ENCODE results near the gene DACH1.

Gene DACH1

DNA sequence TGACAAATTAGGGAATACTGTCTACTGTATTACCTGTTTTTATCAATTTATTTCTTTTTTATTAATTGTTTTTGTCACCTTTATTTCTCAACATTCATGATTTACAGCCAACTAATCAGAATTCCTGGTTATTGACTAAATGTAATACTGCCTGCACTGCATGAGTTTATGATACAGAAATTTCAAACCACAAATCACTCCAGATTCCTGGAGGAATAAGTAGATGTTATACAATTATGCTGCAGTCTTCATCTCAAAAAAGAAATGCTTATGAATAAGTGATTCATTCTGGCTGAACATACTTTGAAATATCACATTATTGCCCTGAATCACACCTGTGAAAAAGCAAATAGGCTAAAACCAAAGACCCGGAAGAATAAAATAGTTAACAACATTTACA lies 249.7 kb downstream of the DACH1 start:
- DNase-seq = no peak

DNA sequence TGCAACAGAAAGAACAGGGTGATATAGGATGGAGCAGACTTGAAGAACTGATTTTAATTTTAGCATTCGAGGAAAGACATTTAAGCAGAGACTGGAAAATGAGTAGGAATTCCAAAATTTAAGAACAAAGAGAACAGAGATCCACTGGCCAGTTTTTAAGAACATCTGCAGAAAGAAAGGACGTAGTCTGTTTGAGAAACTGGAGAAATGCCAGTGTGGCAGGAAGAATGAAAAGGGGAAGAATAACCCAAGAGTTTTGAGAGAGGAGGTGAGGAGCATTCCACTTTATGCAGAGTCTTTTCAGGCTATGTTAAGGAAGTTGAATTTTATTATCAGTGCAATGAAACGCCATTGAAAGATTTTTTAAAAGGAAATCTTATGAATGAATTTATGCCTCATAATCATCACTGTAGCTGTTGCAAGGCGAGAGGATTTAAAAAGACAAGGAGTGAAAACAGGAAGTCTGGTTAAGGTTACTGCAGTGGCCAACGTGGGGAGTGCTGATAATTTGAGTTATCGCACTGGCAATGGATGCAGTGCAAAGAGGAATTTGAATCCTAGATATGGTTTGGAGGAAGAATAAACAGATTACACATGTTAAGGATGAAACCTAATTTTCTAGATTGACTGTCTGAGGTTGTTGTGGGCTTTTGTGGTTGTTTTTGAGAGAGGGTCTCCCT lies 253.8 kb downstream of the DACH1 start:
- DNase-seq = no peak

DNA sequence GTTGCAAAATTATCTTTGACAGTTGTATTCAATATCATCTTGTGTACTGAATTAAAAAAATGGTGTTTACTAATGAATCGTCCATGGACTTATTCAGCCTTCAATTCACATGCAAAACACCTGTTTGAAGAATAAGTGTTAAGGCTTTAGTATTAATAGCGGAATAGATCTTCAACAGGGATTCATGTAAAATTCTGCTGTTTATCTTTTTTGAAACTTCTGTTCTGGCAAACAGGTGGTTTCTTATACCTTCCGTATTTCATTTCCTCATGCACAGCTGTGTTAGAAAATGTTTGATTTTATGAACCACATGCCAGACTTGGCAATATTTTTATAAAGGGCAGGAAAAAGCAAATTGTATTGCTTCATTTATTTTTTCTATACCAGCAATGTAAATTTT lies 255.7 kb downstream of the DACH1 start:
- DNase-seq = no peak

DNA sequence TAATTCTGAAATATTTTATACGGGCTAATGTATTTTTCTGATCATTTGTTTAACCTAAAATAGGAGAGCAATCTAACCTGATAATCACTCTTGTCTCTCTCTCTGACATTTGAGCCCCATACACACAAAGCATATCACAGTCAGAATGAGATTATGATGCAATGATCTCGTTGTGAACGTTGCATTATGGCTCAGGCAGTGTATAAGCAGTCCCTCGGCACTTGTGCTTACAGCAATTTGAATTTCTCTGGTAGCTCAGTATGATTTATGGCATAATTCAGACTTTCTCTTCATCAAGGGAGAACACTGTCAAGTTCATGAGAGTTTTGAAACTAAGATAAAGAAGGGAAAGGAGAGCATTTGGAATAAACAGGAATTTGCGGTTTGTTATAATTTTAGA lies 256.1 kb downstream of the DACH1 start:
- no peak for DNase-seq

DNA sequence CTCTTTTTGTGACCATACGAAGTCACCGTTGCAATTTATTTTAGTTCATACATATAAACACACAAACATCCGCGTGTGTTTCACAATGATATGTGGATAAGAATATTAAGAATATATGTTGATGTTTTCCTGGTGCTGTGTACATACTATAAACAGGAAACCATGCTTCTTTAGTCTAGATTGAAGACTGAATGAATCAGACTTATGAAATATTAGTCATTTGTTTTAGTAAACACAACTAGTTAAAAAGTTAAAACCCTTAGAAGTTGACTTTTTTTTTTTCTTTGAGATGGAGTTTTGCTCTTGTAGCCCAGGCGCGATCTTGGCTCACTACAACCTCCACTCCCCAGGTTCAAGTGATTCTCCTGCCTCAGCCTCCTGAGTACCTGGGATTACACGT lies 257.7 kb downstream of the DACH1 start:
- no peak for DNase-seq

DNA sequence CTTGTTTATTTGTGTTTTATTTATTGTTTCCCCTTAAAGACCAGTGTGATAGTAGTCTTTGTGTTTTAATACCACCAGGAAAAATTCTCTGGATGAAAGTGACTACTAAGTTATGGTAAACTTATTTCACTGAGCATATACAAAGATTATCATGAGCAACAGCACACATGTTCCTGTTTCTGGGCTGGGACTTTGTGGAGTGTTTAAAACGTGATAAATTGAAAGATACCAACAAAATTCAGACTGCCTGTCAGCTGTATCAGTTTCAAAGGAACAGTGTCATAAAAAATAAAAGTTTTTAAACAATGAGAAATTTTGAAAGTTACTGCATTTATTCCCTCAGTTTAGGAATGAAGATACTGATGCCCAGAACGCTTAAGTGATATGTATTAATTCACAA lies 259.4 kb downstream of the DACH1 start:
- no peak for DNase-seq

DNA sequence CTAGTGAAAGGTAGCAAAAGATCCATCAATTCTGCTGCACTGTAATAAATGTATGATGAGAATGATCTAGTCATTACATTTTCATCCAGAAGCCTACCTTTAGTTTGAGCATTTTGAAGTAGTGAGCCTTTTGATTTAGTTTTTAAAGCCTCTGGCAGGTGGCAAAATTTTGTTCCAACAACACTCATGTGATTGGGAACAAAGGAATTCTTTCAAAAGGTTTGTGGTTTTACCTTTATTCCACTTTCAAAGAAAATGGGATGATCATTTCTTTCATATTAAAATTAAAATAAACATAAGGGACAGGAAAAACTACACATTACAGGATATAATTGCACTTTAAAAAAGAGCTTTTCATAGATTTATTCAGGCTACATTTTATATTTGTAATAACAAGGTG lies 260.2 kb downstream of the DACH1 start:
- DNase-seq = no peak

DNA sequence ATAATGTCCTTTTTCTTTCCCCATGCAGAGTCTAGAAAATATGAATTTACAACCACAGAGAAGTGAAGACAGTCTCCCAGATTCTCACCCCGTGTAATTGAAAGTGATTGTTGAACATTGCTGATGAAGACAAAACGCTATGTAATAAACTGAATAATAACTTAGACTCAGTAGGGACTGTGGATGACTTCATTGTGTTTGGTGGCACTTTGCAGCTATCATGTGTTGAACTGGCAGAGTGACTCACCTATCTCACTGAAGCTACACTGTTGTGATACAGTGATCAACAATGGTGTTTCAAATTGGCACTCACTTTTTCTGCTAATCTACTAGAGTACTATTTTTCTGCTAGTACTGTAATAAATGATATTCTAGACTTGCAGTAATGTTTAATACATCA lies 261.3 kb downstream of the DACH1 start:
- no peak for DNase-seq

DNA sequence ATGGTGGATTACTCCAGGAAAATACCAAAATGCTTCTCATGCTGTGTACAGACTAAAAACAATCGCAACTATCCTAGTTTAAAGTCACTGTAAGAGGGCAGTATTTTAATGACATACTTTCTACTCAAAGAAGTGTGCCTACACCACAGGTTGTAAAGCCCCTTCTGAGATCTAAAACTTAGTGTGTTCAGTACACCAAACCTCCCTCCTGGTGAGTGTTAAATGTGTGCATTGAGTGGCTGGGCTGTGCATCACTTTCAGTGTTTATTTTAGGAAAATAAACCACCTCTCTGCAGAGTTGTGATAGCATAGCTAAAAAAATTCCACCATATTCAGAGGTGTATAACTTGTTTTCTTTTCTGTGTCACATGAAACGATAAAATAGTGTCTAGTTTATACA lies 263.7 kb downstream of the DACH1 start:
- no peak for DNase-seq

DNA sequence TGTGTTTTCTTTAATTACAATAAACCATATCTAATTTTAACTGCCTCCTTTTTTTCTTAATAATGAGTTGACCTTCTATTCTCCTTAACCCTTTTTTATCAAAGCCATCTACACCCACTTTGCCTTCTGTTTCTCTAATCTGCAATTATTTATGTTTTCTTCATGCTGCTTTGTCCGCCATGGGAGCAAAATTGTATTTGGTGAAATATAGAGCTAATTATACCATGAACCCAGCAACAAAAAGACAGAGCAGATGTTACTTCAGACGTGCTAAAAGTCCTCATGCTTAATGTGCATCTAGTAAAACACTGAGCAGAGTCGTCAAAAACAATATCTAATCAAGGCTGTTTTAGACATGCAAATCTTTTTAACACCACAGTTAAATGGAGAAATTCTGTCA lies 264.7 kb downstream of the DACH1 start:
- DNase-seq = no peak

DNA sequence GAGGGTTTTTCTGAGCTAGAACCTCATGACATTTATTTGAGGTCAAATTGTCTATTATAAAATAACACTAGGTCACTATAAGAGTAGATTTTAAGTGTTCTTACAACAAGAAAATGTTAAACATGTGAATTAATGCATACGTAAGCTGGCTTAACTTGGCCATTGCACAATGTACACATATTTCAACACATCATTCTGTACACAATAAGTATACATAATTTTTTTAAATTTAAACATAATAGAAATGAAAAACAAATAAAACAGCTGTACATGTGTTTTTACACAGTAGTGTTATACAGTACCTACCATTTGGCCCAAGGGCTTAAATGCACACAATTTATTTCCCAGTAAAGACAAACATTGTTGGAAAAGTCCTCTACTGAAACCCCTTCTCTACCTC lies 269.9 kb downstream of the DACH1 start:
- no peak for DNase-seq

DNA sequence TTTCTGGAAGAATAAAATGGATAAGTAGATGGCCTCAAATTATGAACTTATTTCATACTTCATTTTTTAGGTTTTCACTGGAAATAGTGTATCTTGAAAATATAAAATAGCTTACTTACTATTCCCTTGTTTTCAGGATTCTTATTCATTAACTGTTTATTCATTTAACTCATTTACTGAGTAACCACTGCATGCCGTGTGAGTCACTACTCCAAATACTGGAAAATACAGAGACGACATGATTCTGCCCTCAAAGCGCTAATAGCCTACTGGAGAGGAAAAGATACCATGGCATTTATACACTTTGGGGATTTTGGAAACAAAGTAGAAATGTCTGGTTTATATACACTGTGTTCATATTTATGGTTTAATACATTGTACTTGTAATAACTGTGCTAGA lies 270.9 kb downstream of the DACH1 start:
- no peak for DNase-seq

DNA sequence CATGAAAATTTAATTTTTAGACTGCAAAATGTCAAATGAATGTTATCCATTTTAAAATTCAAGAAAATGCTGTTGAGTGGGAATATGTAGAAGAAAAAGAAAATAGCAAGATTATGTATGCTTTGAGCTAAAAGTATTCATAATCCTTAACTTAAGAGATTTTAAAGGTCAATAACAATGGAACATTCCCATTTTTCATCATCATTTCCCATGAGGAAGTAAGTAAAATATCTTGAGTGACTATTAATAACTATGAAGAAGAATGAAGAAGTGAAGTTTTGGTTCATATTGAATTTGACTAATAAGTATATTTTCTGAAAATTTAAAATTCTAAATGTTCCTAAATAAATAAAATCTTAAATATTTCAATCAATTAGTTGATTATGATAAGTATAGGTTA lies 273.4 kb downstream of the DACH1 start:
- no peak for DNase-seq

DNA sequence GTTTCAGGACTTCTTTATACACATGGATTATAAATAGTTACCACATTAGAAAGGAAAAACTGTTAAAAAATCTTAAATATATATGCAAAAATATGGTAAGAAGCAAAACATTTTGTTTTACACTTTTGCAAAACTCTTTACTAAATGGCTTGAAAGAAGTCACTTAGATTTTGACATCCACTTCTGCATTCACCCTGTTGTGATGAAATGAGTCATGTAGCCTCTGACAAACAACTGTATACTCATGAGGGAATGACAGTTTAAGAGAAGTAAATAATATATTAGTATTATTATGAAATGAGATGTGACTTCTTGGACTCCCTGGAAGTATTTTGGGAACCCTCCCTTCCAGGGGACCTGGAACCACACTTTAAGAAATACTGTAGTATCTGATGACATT lies 275.6 kb downstream of the DACH1 start:
- no peak for DNase-seq

DNA sequence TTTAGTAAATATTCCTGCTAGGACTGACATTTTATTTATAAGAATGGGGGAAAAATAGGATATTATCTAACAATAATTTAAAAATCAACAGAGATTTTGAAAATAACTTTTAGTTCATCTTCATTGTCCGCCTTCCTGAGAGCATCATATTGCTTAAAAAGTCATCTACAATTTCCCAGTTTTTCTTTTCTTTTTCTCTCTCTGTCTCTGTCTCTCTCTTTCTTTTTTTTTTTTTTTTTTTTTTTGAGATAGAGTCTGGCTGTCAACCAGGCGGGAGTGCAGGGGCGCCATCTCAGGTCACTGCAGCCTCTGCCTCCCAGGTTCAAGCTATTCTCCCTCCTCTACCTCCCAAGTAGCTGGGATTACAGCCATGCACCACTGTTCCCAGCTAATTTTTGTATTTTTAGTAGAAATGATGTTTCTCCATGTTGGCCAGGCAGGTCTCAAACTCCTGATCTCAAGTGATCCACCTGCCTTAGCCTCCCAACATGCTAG lies 276.3 kb downstream of the DACH1 start:
- no peak for DNase-seq

DNA sequence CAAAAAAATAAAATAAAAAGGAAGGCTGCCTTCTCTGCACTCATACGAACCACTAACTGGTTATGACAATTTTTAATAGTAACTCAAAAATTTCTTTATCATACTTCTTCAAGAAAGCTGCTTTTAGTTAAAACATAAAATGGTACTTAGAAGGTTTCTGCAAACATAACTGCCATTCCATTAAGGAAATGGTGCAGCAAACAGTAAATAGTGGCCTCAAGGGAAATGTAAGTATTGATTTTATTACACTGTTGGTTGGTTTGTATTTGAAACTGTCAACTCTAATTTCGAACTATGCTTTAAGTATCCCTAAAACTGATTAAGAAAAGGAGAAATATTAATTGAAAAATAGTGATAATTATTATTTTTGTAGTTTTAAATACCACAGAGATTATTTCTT lies 278.0 kb downstream of the DACH1 start:
- no peak for DNase-seq

DNA sequence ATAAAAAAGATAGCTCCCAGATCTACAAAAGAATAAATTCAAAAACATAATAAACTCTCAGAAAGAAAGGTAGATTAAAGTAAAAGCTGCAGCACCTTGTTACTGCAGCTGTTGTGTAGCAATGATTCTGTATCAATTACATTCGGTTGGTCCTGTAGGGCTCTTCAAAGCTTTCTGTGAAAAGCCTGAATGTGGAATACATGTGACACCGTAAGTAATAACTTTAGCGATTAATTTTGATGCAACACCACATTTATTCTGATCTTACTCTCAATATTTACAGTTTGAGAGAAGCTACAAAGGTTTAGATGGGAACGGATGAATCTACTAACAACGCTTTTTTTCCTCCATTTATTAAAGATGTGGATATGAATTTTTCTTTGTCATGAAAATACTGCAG lies 279.2 kb downstream of the DACH1 start:
- no peak for DNase-seq

DNA sequence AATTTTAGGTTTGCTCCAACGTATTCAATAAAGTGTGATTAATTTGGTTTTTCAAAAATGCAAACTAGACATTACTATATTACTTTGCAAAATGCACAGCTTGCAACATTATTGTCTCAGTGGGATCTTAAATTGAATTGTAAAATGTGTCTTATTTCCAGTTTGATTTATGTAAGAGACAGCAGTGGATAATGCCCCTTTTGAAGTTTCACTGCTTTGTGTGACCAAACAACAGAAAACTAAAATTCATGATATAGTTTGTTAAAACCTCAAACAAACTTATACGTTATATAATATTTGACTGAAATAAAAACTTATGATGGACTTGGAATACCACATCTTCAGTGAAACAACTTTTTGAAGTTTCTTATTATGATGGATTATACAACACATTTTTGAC lies 279.8 kb downstream of the DACH1 start:
- DNase-seq = no peak

DNA sequence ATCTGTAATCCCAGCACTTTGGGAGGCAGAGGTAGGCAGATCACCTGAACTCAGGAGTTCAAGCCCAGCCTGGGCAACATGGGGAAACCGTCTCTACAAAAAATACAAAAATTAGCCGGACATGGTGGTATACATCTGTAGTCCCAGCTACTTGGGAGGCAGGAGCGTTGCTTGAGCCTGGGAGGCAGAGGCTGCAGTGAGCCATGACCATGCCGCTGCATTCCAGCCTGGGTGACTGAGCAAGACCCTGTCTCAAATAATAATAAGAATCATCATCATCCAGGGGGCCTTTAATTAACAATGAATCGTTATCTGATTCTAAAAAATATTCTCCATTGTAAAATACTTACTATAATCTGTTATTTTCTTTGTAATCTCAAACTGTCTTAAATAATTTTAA lies 283.4 kb downstream of the DACH1 start:
- DNase-seq = no peak

DNA sequence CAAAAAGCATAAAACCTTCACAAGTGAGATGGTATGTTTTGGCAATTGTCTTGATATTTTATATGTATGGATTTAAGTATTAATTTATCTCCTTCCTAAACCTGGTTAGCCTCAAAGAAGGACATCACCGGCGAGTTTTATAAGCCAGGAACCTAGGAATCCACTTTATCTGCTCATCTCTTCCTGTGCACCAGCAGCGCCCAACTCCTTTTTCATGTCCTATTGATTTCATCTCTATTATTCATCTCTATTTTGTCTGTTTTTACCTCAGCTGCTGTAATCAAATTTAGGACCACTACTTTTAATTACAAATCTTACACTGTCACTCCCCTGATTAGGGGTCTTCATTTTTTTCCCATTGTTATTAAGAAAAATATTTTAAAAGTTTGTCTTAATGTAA lies 286.4 kb downstream of the DACH1 start:
- DNase-seq = no peak

DNA sequence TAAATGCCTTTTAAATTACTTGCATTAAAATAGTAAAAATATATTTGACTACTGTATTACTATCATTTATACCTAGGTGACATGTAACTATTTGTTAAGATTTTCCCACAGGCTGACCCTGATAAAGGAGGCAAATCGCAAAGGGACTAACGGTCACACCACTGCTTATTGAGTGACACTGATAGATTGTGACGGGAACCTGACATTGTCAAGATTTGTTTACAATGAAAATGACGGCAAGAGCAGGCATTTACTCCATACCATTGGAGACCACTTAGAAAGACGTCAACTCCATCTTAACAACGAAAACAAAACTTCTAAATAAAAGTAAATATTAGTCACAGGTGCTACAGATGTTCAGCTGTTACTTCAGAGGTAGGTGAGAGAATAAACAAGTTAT lies 289.0 kb downstream of the DACH1 start:
- no peak for DNase-seq

DNA sequence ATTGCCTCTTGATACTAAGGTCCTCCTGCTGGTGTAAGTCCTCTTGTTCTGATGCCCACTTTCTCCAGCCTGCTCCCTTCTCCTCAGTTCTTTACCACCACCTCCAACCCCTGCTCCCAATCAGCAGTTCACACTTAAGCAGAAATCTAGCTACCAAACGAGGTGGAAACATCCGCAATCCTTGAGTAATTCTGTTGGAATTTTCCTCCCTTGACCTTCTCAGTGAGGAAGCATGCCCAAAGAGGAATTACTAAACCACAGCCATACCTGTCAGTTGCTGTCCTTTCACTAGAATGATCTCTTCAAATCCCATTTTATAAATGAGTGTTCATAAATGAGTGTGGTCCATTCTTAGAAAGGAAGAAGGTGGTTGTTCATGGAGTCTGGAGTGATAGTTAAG lies 289.9 kb downstream of the DACH1 start:
- DNase-seq = no peak

DNA sequence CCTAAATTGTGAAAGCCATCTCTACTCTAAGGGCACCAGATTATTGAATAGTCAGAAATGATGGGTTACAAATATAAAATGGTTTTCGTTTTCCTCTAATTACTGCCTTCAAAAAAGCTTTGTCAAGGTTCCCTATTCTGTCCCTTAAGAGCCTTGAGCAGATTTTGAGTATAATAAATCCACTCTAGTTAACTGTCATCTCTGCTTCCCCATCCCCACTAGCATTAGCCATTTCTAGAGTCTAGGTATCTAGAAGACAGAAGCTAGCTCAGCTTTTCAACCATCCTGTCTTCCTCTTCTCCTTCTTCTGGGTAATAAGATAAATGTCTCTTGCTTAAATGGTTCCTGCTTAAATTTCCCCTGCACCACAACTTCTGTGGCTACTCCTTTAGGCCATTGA lies 290.4 kb downstream of the DACH1 start:
- no peak for DNase-seq

DNA sequence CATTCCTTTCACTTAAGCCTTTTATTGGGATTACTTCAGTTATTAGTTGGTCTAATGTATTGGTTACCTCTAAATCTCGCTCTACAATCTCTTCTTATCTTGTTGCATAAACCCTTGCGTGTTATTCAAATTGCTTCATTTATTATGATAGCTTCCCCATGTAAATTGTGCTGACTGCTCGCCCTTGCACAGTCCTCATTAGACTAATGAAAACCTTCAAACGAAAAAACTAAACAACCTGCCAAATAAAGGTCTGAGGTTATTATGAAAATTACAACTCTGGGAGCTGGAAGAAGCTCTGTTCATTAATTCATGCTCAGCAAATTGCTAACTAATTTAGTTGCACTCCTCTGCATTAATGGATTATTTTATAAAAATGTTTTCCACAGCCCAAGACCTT lies 320.1 kb downstream of the DACH1 start:
- no peak for DNase-seq

DNA sequence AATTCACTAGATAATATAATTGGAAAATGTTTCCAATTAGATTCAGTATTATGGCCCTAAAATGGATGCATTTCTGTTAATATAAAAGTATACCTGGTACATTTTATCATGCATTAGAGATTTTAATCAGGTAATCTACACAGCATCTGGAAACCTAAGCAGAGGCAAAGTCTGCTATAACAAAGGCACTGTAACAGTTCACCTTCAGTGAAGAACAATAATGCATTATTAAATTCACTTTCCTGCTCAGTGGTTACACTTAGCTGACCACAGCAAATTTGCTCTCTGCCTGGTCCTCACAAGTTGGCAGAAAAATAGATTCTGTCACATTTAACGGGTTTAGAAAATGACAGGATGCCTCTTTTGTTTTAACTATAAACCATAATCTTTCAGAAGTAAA lies 326.9 kb downstream of the DACH1 start:
- DNase-seq = no peak

DNA sequence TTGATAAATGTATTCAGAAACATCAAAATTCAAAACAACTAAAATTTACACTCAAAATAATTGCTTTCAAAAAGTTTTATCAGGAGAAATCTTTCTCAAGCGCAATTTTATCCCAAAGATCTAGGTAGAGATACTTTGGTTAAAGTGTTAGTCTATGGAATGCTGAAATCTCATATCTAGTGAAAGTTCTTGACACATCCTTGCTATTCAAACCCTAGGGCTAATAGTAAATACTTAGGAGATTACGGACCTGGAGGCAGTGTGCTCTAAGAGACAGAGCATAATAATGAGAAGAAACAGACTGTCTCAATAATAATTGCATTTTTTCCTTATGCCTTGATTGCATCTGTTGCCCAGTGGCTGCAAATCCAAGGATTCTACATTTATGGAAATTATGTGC lies 330.8 kb downstream of the DACH1 start:
- DNase-seq = no peak

Measured in islet precursor cell (in vitro differentiated cells).